PC-3 (cell line): Measurements from ENCODE around the gene KAZN.

Source experiments
- CTCF ChIP-seq: fragments of 300-600 bp; sonication (generic); conservative IDR thresholded peaks from 2 replicates; pipeline ENCODE4 v1.5.1; 2017; ENCODE audit warnings: antibody characterized with exemption, low read depth, mild to moderate bottlenecking, low read length
- EZH2phosphoT487 ChIP-seq: fragments of 300-600 bp; sonication (generic); IDR thresholded peaks from 2 replicates; pipeline ENCODE4 v1.6.1; 2018; ENCODE audit warnings: mild to moderate bottlenecking, antibody characterized with exemption, low read length, borderline replicate concordance

- TF ChIP-seq CTCF, result no peak
- TF ChIP-seq EZH2phosphoT487, result no peak
Measured at GRCh38 chr1:14999441-14999840, 401.0 kb downstream of the KAZN start.
